Activated CD8-positive, alpha-beta memory T cell treated with anti-CD3 and anti-CD28 coated beads, Interleukin-2, amount 50 U/mL, for 4 hours (primary cell): ENCODE data around the gene ETV1.

Source experiments
- DNase-seq: peaks from one replicate; pipeline ENCODE4 v3.0.0-alpha.2; 2020

Gene ETV1

GRCh38 chr7:13989126-13989948 is at the start of gene ETV1:
Gene ETV1 (minus strand): TSS chr7:13989666. CDS start chr7:13989052, 614 bp downstream.
- no peak for DNase-seq

- no peak for DNase-seq
These were observed 34.9 kb upstream of the ETV1 start for GRCh38 chr7:14024406-14024805.

GRCh38 chr7:14023838-14024237 is 34.4 kb upstream of the ETV1 start:
- DNase-seq: no peak

GRCh38 chr7:14023342-14023741 is 33.9 kb upstream of the ETV1 start:
- DNase-seq: no peak

- DNase-seq: no peak
These were observed 31.6 kb upstream of the ETV1 start for GRCh38 chr7:14021069-14021468.

GRCh38 chr7:14020339-14020900 is 31.0 kb upstream of the ETV1 start:
- no peak for DNase-seq

GRCh38 chr7:14018751-14019150 is 29.3 kb upstream of the ETV1 start:
- DNase-seq: no peak

- no peak for DNase-seq
These were observed 27.5 kb upstream of the ETV1 start for GRCh38 chr7:14016950-14017349.

GRCh38 chr7:14013898-14014297 is 24.4 kb upstream of the ETV1 start:
- no peak for DNase-seq

- DNase-seq: no peak
These were observed 20.3 kb upstream of the ETV1 start for GRCh38 chr7:14009453-14010418.

- DNase-seq: no peak
These were observed 11.7 kb upstream of the ETV1 start for GRCh38 chr7:14001139-14001538.

GRCh38 chr7:14000247-14000646 is 10.8 kb upstream of the ETV1 start:
- DNase-seq: no peak

- DNase-seq: no peak
These were observed 9.4 kb upstream of the ETV1 start for GRCh38 chr7:13998866-13999265.

GRCh38 chr7:13992596-13992964 is 3.1 kb upstream of the ETV1 start:
- no peak for DNase-seq

- no peak for DNase-seq
These were observed 2.5 kb upstream of the ETV1 start for GRCh38 chr7:13991791-13992595.

GRCh38 chr7:13990984-13991790 is 1.7 kb upstream of the ETV1 start:
- DNase-seq: peak; percentile 57

- DNase-seq: no peak
These were observed 985 bp upstream of the ETV1 start for GRCh38 chr7:13990319-13990983.

GRCh38 chr7:13989949-13990305 is 461 bp upstream of the ETV1 start:
- DNase-seq: no peak

GRCh38 chr7:13988731-13989125 is 738 bp downstream of the ETV1 start:
- no peak for DNase-seq

GRCh38 chr7:13988065-13988464 is 1.4 kb downstream of the ETV1 start:
- DNase-seq: no peak

GRCh38 chr7:13987395-13987794 is 2.1 kb downstream of the ETV1 start:
- no peak for DNase-seq
